ENCODE results near the gene IGIP. TPM values are rescaled to one million over a fixed set of nuclear protein-coding genes. Genes with fewer than 3 reads are reported as not detected.

IGIP gene
- total RNA-seq (2021; fragmentation: NEBNext Ultra II Directional; extraction: Animal tissue kit (Norgen Biotek cat#: 25700)) (0.33 and 0.69 TPM in 2 replicates), polyA plus RNA-seq (2011; rRNA removed) (0.14 and 0.32 TPM in 2 replicates), polyA minus RNA-seq (2011; rRNA and poly(A)+ RNA removed) (0.38 and 0.54 TPM in 2 replicates)
- polyA plus RNA-seq (2011; cell fraction: cytosol; rRNA removed): 0.22 TPM
- polyA plus RNA-seq (2011; cell fraction: nucleus; rRNA removed): 0.19 TPM
- polyA plus RNA-seq (2012, experiment 1 of 2): 0.36 to 0.56 TPM (median 0.50 TPM) in 4 replicates
- polyA plus RNA-seq (2012, experiment 2 of 2): not detected
- polyA plus RNA-seq (2013, experiment 1 of 2): 0.28 TPM
- 0.18 TPM for polyA plus RNA-seq (2013, experiment 2 of 2)
- polyA minus RNA-seq (2011; cell fraction: cytosol; rRNA and poly(A)+ RNA removed): not detected
- polyA minus RNA-seq (2011; cell fraction: nucleus; rRNA and poly(A)+ RNA removed): 0.60 TPM
- long read RNA-seq, experiment 1: 0 reads
- long read RNA-seq, experiment 2: 0 reads

DNA sequence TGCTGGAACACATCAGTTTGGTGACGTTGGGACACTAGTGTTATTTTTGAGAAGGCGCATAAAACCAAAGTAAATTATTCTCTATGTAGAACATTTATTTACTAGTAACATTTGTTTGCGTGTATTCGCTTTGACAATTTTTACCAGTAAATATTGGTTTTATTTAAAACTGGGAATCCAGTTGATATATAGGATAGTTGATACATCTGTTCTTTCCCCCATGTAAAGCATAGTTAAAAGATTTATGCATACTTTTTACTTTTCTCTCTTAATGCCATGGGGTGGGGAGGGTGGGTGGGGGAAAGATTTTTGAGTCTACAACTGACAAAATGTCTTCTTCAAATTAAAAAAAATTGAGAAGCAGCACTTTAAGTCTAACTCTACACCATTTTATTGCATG is at the start of gene IGIP:
Gene IGIP, plus strand, starts transcription at position 301 of the 400 bp plus-strand sequence. CDS start 2,540 bp downstream, outside the sequence.
- no peak within 1 kb of the TSS for H3K27ac ChIP-seq (ENCODE audit: low read depth, low read length)
- FAIRE-seq (no peak), DNase-seq (ENCODE audit: low read depth in 1 of 2, low spot score in 2 of 2) (no peak)
- no peaks in the 10 kb centered on the region for H3K36me3 ChIP-seq (ENCODE audit: control insufficient read depth in 2 of 4, insufficient read depth in 4 of 4, low read length in 3 of 4)
- no peak within 1 kb of the TSS for H4K5ac ChIP-seq (ENCODE audit: insufficient read length, low read depth, low read length)
- no peak within 1 kb of the TSS for H2BK15ac ChIP-seq (ENCODE audit: low read length)
- H3K4me2 ChIP-seq (ENCODE audit: insufficient read depth in 1 of 2, low read depth in 2 of 2, low read length in 2 of 2): no peak within 1 kb of the TSS
- CTCF ChIA-PET (ENCODE audit: partially characterized antibody): interaction anchor here (1.4 to 2.1 kb wide), 3 partner anchors 19 to 21 kb away, joined by 3 to 10 read pairs (median 3); no protein-coding TSS in a partner anchor
- no peak within 1 kb of the TSS for H3K9ac ChIP-seq (replicated peaks in 1 of 4; ENCODE audit: extremely low read depth in 1 of 4, low read depth in 3 of 4, low read length in 3 of 4)
- H3K4ac ChIP-seq (replicated peaks; ENCODE audit: insufficient read length, low read depth, low read length): no peak within 1 kb of the TSS
- no peak within 1 kb of the TSS for H2AFZ ChIP-seq (ENCODE audit: low read length)
- no peaks in the 10 kb centered on the region for H3K79me2 ChIP-seq (ENCODE audit: control insufficient read depth in 1 of 2, insufficient read depth in 2 of 2, low read length in 2 of 2)
- H3K23ac ChIP-seq (ENCODE audit: insufficient read length): no peak within 1 kb of the TSS
- H3K18ac ChIP-seq (ENCODE audit: extremely low read depth, low read length): no peak within 1 kb of the TSS
- 88% methylated on average over 4 of the region's 4 CpGs; no CpG with 5 or more reads in 1 of the 2 experiments for WGBS, 2 experiments (ENCODE audit: extremely low coverage in 1 of 2, insufficient coverage in 1 of 2, insufficient read length in 1 of 2, insufficient replicate concordance in 2 of 2, low coverage in 1 of 2, low lambda C conversion rate in 2 of 2, missing lambda C conversion rate in 1 of 2)
- H4K8ac ChIP-seq (ENCODE audit: extremely low read depth, insufficient read depth, low read length): no peak within 1 kb of the TSS
- no peak within 1 kb of the TSS for H2AK5ac ChIP-seq (ENCODE audit: low read depth, low read length)
- H3K27me3 ChIP-seq (replicated peaks in 1 of 4; ENCODE audit: control insufficient read depth in 3 of 4, extremely low read depth in 1 of 4, insufficient read depth in 3 of 4, low read length in 3 of 4): no peaks in the 10 kb centered on the region; a peak in 1 of 7 replicates
- no peak within 1 kb of the TSS for H3K4me3 ChIP-seq (ENCODE audit: extremely low read depth in 1 of 4, insufficient read depth in 2 of 4, low read depth in 3 of 4, low read length in 4 of 4)
- H2BK20ac ChIP-seq (ENCODE audit: low read length): no peak within 1 kb of the TSS
- H3K56ac ChIP-seq (replicated peaks; ENCODE audit: insufficient read length, low read depth, low read length): no peak within 1 kb of the TSS
- no peak within 1 kb of the TSS for H3K14ac ChIP-seq (ENCODE audit: insufficient read length)
- H2BK12ac ChIP-seq (ENCODE audit: low read depth, low read length): no peak within 1 kb of the TSS
- no peaks in the 10 kb centered on the region for H3K9me3 ChIP-seq (ENCODE audit: insufficient read depth in 2 of 2, low read depth in 1 of 2, low read length in 1 of 2)
- H2BK5ac ChIP-seq (ENCODE audit: low read depth, low read length): no peak within 1 kb of the TSS
- H3K23me2 ChIP-seq (ENCODE audit: low read depth, low read length): no peaks in the 10 kb centered on the region
- no peaks in the 10 kb centered on the region for H3K79me1 ChIP-seq (ENCODE audit: low read depth, low read length)
- peaks cover 0 to 2% (median 0%) of the 10 kb centered on the region in 4 experiments; a peak in 1 of 7 replicates for H3K4me1 ChIP-seq (replicated peaks in 1 of 4; ENCODE audit: control insufficient read depth in 3 of 4, insufficient read depth in 4 of 4, low read length in 3 of 4)
- no peak within 1 kb of the TSS for H4K91ac ChIP-seq (replicated peaks; ENCODE audit: insufficient read length, low read length)
- POLR2A ChIA-PET (ENCODE audit: partially characterized antibody): no interaction called here
- no peaks in the 10 kb centered on the region for H4K20me1 ChIP-seq (replicated peaks in 1 of 2; ENCODE audit: control insufficient read depth in 1 of 2, insufficient read depth in 2 of 2, low read length in 2 of 2)
- no peak within 1 kb of the TSS for H2BK120ac ChIP-seq (replicated peaks; ENCODE audit: low read depth, low read length)
- TF ChIP-seq SIN3A (conservative IDR thresholded peaks at IDR 0.05 in 1 of 2, IDR thresholded peaks at IDR 0.05 in 1 of 2; ENCODE audit: low read depth in 1 of 2, low read length in 2 of 2) (no peak), PHF8 (conservative IDR thresholded peaks at IDR 0.05; ENCODE audit: low read depth, low read length) (no peak), MAFK (IDR thresholded peaks at IDR 0.05; ENCODE audit: low read depth, low read length) (no peak), TEAD4 (IDR thresholded peaks at IDR 0.05; ENCODE audit: low read depth, low read length) (no peak), ASH2L (IDR thresholded peaks at IDR 0.05; ENCODE audit: low read length) (no peak), NRF1 (IDR thresholded peaks at IDR 0.05; ENCODE audit: low read depth, low read length) (no peak)
- TF ChIP-seq, protein P1, sequence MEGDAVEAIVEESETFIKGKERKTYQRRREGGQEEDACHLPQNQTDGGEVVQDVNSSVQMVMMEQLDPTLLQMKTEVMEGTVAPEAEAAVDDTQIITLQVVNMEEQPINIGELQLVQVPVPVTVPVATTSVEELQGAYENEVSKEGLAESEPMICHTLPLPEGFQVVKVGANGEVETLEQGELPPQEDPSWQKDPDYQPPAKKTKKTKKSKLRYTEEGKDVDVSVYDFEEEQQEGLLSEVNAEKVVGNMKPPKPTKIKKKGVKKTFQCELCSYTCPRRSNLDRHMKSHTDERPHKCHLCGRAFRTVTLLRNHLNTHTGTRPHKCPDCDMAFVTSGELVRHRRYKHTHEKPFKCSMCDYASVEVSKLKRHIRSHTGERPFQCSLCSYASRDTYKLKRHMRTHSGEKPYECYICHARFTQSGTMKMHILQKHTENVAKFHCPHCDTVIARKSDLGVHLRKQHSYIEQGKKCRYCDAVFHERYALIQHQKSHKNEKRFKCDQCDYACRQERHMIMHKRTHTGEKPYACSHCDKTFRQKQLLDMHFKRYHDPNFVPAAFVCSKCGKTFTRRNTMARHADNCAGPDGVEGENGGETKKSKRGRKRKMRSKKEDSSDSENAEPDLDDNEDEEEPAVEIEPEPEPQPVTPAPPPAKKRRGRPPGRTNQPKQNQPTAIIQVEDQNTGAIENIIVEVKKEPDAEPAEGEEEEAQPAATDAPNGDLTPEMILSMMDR (IDR thresholded peaks at IDR 0.05; ENCODE audit: control extremely low read depth in 1 of 3, insufficient read depth in 1 of 3, low read depth in 1 of 3, low read length in 3 of 3): no peak
- TF ChIP-seq, protein P2, sequence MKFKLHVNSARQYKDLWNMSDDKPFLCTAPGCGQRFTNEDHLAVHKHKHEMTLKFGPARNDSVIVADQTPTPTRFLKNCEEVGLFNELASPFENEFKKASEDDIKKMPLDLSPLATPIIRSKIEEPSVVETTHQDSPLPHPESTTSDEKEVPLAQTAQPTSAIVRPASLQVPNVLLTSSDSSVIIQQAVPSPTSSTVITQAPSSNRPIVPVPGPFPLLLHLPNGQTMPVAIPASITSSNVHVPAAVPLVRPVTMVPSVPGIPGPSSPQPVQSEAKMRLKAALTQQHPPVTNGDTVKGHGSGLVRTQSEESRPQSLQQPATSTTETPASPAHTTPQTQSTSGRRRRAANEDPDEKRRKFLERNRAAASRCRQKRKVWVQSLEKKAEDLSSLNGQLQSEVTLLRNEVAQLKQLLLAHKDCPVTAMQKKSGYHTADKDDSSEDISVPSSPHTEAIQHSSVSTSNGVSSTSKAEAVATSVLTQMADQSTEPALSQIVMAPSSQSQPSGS (IDR thresholded peaks at IDR 0.05; ENCODE audit: low read length): no peak

All from H1 (cell line).